Stomach (tissue), 9 donors: Measurements from ENCODE around the gene NCKAP5. TPM values are rescaled to one million over a fixed set of nuclear protein-coding genes. Genes with fewer than 3 reads are reported as not detected.

Experiments
- DNase-seq, 2 donors: peaks; one replicate each; pipeline versions ENCODE4 v3.0.0 to v3.0.0-alpha.2; 2013 to 2019
- H3K27ac ChIP-seq, 5 donors: fragments of 200-600 bp in 4 of 5; sonication (generic) in 4 of 5; one replicate each; pipeline ENCODE4 v1.5.1; 2013 to 2019; ENCODE audit warnings: mild to moderate bottlenecking in 1 of 5, moderate library complexity in 1 of 5
- H3K27me3 ChIP-seq, 3 donors: fragments of 200-600 bp; sonication (generic); one replicate each; pipeline ENCODE4 v1.5.1; 2017 to 2019; ENCODE audit warnings: mixed run types in 1 of 3
- H3K36me3 ChIP-seq, 4 donors: fragments of 200-600 bp; sonication (generic); 1 replicate in 3 of 4; 2 replicates in 1 of 4; pipeline ENCODE4 v1.5.1; 2016 to 2019
- H3K4me1 ChIP-seq, 4 donors: fragments of 200-600 bp; sonication (generic); one replicate each; pipeline ENCODE4 v1.5.1; 2016 to 2019
- H3K4me3 ChIP-seq, 4 donors: fragments of 200-600 bp; sonication (generic) in 3 of 4; one replicate each; pipeline ENCODE4 v1.5.1; 2016 to 2019; ENCODE audit warnings: mild to moderate bottlenecking in 1 of 4
- H3K9me3 ChIP-seq, 4 donors: fragments of 200-600 bp; sonication (generic); one replicate each; pipeline ENCODE4 v1.5.1; 2016 to 2019
- EP300 ChIP-seq: sonication (generic); formaldehyde crosslinking; IDR thresholded peaks from one replicate; pipeline ENCODE4 v1.6.1; 2017; ENCODE audit warnings: antibody characterized with exemption
- POLR2A ChIP-seq, 4 donors: fragments of 450-650 bp; IDR thresholded peaks; one replicate each; pipeline ENCODE4 v1.6.1; 2016; ENCODE audit warnings: antibody characterized with exemption in 4 of 4, control low read depth in 2 of 4, mild to moderate bottlenecking in 1 of 4, moderate library complexity in 1 of 4
- POLR2AphosphoS5 ChIP-seq, 3 donors: sonication (generic); formaldehyde crosslinking; IDR thresholded peaks; one replicate each; pipeline ENCODE4 v1.6.1; 2016; ENCODE audit warnings: antibody characterized with exemption in 3 of 3
- WGBS, 5 donors: extraction: QIAGEN DNeasy Blood & Tissue Kit in 3 of 5; methylation state at CpG; one replicate each; pipeline versions ENCODE4 v1.1.5 to v1.1.7; 2013 to 2018; 5-methylcytosine and 5-hydroxymethylcytosine counted together
- intact Hi-C: fragments of 100-400 bp; cut with DNase I; formaldehyde crosslinking; loops from one replicate; pipeline ENCODE4 v1.15.1; 2023; ENCODE audit warnings: low total_unique reads
- polyA plus RNA-seq, 3 donors: library from polyadenylated mRNA; stranded (reverse); fragments of 200-250 nt; gene quantifications; one replicate each; pipeline ENCODE4 v1.2.3, GENCODE V29; 2013
- total RNA-seq, 5 donors: library from RNA; depleted of rRNA; stranded (reverse); fragments of >200 nt; gene quantifications; one replicate each; pipeline versions ENCODE4 v1.1.0 to v1.2.3, GENCODE V29; 2014 to 2016
- TF ChIP-seq, protein P1 (sequence below), 7 experiments: fragments of 450-650 bp in 4 of 7; fragments of 200-600 bp in 3 of 7; sonication (generic) in 3 of 7; IDR thresholded peaks; one replicate each; pipeline ENCODE4 v1.5.1; 2016 to 2019; ENCODE audit warnings: antibody characterized with exemption in 7 of 7, control low read depth in 2 of 7, mild to moderate bottlenecking in 1 of 7
- donor health status: healthy with polysubstance abuse.
- donor health status: Bipolar disorder and iron deficiency.
- donor health status: healthy.

Gene NCKAP5
- total and polyA plus RNA-seq, 8 donors = 0.58 to 8.0 (median 1.6) TPM; not detected in 1

DNA sequence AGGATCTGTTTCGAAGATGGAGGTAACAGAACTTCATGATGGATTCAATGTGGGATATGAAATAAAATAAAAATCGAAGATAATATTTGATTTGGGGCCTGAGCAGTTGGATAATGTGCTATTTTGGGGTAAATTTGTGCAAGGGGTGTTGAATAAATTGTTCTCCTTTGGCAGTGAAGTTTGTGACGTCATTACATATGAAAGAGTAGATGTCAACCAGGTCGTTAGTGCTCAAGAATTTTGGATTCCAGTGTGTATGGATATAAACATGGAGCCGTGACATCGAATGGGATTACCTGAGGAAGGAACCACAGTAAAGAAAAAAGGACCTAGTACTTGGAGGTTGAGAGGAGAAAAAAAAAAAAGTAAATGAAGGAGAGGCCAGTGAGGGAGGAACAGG lies 253.0 kb downstream of the NCKAP5 start:
- 72 to 84% (median 78%) methylated on average over 6 of the region's 6 CpGs for WGBS, 5 donors
- intact Hi-C loops = no loop called here
- no peaks in the 10 kb centered on the region for H3K4me1 ChIP-seq

DNA sequence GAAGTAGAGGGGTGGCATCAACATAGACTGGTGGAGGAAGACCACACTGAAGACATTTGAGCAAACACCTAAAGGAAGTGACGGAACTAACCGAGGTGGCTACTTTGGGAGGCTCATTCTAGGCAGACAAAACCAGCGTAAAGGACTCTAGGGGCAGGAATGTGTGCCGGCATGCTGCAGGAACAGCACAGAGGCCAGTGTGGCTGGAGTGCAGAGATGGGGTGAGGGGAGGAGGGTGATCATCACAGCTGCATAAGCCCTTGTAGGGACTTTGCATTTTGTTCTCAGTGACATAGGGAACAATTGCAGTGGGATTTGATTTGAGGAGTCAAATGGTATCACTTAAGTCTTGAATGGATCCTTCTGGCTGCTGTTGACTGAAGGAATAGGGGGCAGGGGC lies 253.5 kb downstream of the NCKAP5 start:
- H3K27ac ChIP-seq = no peak overlapping the region

More for the DNA sequence above, 253.0 kb downstream of the NCKAP5 start:
- H3K27me3 ChIP-seq = no peaks in the 10 kb centered on the region
- no peak overlapping the region for H3K4me3 ChIP-seq
- no peaks in the 10 kb centered on the region for H3K36me3 ChIP-seq
- TF ChIP-seq, protein P1, sequence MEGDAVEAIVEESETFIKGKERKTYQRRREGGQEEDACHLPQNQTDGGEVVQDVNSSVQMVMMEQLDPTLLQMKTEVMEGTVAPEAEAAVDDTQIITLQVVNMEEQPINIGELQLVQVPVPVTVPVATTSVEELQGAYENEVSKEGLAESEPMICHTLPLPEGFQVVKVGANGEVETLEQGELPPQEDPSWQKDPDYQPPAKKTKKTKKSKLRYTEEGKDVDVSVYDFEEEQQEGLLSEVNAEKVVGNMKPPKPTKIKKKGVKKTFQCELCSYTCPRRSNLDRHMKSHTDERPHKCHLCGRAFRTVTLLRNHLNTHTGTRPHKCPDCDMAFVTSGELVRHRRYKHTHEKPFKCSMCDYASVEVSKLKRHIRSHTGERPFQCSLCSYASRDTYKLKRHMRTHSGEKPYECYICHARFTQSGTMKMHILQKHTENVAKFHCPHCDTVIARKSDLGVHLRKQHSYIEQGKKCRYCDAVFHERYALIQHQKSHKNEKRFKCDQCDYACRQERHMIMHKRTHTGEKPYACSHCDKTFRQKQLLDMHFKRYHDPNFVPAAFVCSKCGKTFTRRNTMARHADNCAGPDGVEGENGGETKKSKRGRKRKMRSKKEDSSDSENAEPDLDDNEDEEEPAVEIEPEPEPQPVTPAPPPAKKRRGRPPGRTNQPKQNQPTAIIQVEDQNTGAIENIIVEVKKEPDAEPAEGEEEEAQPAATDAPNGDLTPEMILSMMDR (IDR thresholded peaks at IDR 0.05) = no peak
- TF ChIP-seq POLR2AphosphoS5 (IDR thresholded peaks at IDR 0.05) (no peak), POLR2A (IDR thresholded peaks at IDR 0.05) (no peak), EP300 (no peak)
- H3K9me3 ChIP-seq = no peaks in the 10 kb centered on the region
- H3K27ac ChIP-seq = no peak overlapping the region
- DNase-seq = no peak

DNA sequence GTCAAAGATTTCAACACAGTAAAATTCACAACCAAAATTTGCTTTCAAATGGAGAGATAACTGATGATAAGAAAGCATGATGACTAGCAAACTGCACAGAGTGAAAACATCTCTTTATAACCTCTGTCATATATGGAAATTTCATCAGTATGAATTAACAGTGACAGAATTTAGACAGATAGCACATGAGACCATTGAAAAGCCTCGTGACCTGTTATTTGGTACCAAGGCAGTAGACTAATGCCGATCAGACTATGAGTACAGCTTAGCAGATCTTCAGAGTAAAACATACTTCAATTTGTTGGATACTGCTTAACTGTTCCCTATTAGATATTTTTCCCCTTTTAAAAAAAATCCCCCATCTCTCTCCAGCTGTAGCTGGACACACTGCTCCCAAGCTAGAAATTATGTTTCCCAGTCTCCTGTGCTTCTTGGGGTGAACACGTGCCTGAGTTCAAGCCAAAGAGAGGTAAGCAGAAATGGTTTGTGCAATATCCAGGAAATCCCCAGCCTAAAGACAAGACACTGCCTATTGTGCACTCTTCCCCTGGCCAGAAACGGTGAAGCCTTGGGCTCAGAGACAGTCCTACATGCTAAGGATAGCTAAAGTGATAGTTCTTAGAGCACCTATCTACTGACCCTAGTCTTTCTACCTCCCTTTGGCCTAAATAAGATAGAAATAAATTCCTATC lies 256.1 kb downstream of the NCKAP5 start:
- Histone ChIP-seq H3K27ac (no peak overlapping the region), H3K36me3 (no peaks in the 10 kb centered on the region), H3K4me1 (no peaks in the 10 kb centered on the region), H3K27me3 (no peaks in the 10 kb centered on the region), H3K9me3 (no peaks in the 10 kb centered on the region), H3K4me3 (no peak overlapping the region)
- intact Hi-C loops = no loop called here
- no peak for DNase-seq
- TF ChIP-seq, protein P1 (IDR thresholded peaks at IDR 0.05) = no peak
- no peak for TF ChIP-seq EP300
- TF ChIP-seq POLR2AphosphoS5 (IDR thresholded peaks at IDR 0.05) = no peak
- TF ChIP-seq POLR2A (IDR thresholded peaks at IDR 0.05) = no peak
- WGBS, 5 donors = 72 to 78% (median 76%) methylated on average over 4 of the region's 4 CpGs

More for the DNA sequence above, 253.5 kb downstream of the NCKAP5 start:
- no peak for TF ChIP-seq POLR2AphosphoS5 (IDR thresholded peaks at IDR 0.05)
- TF ChIP-seq EP300 = no peak
- no peak for TF ChIP-seq POLR2A (IDR thresholded peaks at IDR 0.05)
- TF ChIP-seq, protein P1 (IDR thresholded peaks at IDR 0.05) = no peak
- Histone ChIP-seq H3K9me3 (no peaks in the 10 kb centered on the region), H3K4me3 (no peak overlapping the region), H3K36me3 (no peaks in the 10 kb centered on the region), H3K4me1 (no peaks in the 10 kb centered on the region), H3K27me3 (no peaks in the 10 kb centered on the region)
- intact Hi-C loops = no loop called here
- DNase-seq = no peak
- WGBS, 5 donors = 81 to 89% (median 86%) methylated on average over 4 of the region's 4 CpGs

DNA sequence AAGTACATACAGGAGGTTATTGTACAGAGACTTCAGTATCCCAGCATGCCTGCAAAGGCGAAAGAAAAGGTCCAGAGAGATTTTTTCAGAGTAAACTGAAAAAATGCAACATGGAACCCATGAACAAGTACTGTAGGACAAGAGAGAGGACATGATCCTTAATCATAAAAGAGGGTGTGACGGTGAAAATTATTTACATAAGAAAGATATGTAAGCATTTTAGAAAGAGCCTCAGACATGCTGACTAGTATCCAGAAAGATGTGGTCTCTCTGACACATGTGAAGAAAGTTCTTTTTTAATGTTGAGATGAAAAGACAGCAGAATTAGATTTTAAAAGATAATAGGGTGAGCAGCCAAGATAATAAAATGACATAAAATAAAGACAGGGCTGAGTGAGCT lies 262.0 kb downstream of the NCKAP5 start:
- intact Hi-C loops = no loop called here
- no peaks in the 10 kb centered on the region for H3K36me3 ChIP-seq
- WGBS, 5 donors = 63 to 79% (median 69%) methylated on average over 2 of the region's 2 CpGs
- H3K27me3 ChIP-seq = no peaks in the 10 kb centered on the region
- H3K9me3 ChIP-seq = no peaks in the 10 kb centered on the region
- no peaks in the 10 kb centered on the region for H3K4me1 ChIP-seq
- TF ChIP-seq POLR2A (IDR thresholded peaks at IDR 0.05) = no peak
- TF ChIP-seq EP300 = no peak
- no peak for TF ChIP-seq POLR2AphosphoS5 (IDR thresholded peaks at IDR 0.05)
- TF ChIP-seq, protein P1 (IDR thresholded peaks at IDR 0.05) = no peak
- H3K4me3 ChIP-seq = no peak overlapping the region
- DNase-seq = no peak
- H3K27ac ChIP-seq = no peak overlapping the region
